GM21737 (cell line): Measurements from ENCODE around the gene MYO1F.
A peak's percentile ranks its signal among the peaks of the same experiment; 100 is the strongest.
"Not testable (repeated sequence)": the region's sequence is repeated elsewhere in the genome, so short reads cannot be mapped to it uniquely, and the experiment has no call there.

Experiments
- ATAC-seq: cut with Tn5 transposase; IDR thresholded peaks from one replicate; pipeline ENCODE4 v1.9.1; 2021; ENCODE audit warnings: mild to moderate bottlenecking, moderate library complexity; ENCODE audit not compliant: unreplicated experiment

MYO1F gene

DNA sequence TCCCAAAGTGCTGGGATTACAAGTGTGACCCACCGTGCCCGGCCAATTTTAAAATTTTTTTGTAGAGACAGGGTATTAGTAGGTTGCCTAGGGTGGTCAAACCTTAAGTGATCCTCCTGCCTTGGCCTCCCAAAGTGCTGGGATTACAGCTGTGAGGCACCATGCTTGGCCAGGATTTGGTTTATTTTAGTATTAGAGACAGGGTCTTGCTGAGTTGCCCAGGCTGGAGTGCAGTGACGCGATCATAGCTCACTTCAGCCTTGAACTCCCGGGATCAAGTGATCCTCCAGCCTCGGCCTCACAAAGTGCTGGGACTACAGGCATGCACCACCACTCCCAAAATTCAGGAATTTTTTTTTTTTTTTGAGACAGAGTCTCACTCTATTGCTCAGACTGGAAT lies 57.9 kb downstream of the MYO1F start:
- ATAC-seq: no peak

GRCh38 chr19:8518536-8518935 lies 58.7 kb downstream of the MYO1F start:
- ATAC-seq: no peak

DNA sequence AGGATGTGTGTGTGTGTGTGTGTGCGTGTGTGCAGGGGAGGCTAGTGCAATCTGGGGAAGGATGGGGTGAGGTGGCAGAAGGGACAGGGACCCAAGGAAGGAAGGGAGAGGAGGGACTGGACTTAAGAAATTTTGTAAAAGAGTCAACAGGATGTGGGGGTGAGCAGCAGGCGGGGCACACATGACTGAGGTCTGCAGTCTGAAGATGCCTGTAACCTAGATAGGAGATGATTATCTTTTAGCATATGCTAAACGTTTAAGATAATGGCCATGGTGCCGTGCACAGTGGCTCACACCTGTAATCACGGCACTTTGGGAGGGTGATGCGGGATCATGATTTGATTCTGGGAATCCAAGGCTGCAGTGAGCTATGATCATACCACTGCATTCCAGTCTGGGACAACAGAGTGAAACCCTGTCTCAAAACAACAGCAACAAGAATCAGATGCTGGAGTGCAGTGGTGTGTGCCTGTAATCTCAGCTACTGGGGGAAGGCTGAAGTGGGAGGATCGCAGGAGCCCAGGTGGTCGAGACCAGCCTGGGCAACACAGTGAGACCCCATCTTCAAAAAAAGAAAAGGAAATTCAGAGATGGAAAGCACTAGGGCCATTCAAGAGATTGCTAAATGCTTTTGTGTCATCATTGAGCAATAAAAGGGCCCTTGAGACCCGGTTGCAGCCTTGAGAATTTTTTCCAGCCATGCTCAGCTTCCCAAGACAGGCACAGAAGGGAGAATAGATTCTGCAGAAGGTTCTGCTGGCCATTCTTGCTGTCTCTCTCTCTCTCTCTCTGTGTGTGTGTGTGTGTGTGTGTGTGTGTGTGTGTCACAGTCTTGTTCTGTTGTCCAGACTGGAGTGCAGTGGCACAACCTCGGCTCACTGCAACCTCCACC lies 59.4 kb downstream of the MYO1F start:
- ATAC-seq: no peak

DNA sequence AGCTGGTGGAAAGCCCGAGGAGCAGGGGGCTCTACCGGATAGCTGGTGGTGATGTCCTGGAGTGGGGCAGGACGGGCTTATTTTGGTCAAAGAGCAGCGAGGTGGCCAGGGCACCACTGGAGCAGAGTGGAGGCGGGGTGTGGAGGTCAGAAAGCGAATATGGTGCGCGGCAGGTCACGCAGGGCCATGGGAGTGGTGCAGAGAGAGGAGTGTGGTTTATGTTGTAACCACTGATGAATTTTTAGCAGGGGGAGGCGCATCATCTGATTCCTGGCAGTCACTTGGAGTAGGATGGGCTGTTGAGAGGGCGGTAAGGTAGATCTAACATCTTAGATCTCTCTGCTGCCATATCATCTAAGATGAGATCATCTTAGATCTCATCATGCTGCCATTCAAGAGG lies 61.9 kb downstream of the MYO1F start:
- no peak for ATAC-seq

- not testable (repeated sequence) for ATAC-seq
These were observed 62.7 kb downstream of the MYO1F start for GRCh38 chr19:8514505-8515009.

DNA sequence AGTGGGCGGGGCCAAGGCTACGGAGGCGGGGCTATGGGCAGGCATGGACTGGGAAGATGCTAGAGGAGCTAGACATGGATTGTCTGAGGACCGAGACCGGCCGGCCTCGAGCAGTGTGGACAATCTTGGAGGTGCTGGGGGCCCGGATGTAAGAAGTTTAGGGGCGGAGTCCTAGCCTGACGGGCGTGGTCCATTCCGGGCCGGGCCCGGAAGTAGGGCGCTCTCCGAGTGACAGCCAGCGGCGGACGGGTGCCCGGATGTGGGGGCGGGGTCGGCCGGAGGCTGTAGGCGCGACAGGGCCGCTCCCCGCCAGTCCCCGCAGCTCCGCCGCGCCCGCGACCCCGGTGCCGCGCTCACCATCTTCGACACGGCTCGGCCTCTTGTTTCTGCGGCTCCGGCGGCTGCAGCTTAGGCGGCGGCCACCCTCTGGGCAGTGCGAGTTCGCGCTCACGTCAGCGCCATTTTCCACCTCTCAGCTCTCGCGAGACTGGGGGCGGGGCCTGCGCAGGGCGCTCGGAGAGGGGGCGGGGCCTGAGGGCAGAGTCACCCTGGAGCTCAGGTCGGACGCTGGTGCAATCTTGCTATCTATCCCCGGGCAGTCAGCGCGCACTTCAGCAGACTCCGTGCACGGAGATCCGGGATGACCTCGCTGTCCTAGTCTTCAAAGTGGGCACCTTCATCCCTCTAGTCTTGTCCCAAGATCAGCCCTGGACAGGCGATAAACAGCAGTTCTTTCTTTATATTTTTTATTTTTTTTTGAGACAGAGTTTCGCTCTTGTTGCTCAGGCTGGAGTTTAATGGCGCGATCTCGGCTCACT lies 63.3 kb downstream of the MYO1F start, which contains the start of gene ZNF414:
ZNF414 (minus strand) TSS at position 481 of the 818 bp plus-strand sequence; CDS start at position 360, 121 bp downstream.
- peak; percentile 88 for ATAC-seq

DNA sequence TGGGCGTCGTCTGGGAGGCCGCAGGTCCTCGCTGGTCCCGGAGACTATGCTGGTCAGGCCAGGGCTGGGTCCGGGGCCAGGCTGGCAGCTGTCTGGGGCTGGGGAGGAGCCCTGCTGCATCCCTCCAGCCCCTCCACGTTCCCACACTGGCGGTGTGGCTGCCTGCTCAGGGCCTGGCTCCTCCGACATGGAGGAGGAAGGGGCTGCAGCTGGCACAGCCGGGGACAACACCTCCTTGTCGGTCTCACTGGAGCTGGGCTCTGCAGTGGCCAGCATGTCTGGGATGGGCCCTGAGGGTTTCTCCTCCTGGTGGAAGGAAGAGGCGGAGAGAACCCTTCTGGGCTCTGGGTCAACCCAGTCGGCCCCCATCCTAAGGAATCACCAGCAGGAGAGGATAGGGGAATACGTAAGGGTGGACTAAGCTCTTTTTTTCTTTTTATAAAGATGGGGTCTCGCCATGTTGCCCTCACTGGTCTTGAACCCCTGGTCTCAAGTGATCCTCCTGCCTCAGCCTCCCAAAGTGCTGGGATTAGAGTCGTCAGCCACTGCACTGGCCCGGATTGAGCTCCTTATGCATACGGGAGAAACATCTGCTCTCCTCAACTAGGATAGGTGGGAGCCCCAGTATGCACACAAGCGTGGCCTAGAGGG lies 64.1 kb downstream of the MYO1F start:
- no peak for ATAC-seq

GRCh38 chr19:8512115-8512967 lies 64.9 kb downstream of the MYO1F start:
- no peak for ATAC-seq

DNA sequence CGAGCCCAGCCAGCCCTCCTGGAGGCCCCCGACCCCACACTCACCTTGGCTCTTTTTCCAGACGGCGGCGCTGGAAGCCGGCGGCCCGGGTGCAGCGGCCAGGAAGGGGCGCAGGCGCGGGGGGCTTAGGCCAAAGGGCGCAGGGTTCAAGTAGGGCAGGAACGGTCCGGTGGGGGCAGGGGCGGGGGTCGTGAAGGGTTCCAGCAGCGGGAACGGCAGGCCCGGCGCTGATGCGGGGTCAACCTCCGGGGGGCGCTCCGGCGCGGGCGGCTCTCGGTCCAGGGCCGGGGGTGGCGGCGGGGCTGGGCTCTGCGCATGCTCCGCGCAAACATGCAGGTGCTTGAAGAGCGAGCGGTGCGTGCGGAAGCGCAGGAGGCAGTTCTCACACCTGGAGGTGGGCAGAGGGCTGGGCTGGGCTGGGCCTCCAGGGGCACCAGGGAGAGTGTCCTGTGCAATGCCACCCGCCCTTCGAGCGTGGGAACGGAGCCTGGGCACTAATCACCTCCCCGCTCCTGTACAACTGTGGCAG lies 65.6 kb downstream of the MYO1F start:
- ATAC-seq: no peak

DNA sequence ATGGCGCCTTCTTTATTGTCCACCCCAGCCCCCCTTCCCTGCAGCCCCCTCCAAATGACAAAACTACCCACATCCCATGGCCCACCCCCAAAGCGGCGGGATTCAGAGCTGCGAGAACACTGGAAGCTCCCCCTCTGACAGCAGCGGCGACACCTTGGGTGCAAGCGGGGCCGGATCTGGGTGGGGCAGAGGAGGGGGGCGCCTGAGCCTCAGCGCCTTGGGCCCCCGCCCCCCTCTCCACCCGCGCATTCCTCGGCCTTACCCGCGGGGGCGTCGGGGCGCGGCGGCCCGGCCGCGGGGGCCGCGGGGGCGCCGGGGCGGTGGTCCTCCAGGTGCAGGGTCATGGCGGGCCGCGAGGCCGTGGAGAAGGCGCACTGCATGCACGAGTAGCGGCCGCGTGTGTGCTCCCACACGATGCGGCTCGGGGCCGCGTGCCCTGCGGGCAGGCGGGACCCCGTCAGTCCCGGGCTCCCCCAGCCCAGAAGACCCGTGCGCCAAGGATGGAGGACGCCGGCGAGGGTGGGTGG lies 66.6 kb downstream of the MYO1F start:
- ATAC-seq: no peak

GRCh38 chr19:8506402-8506957 lies 70.8 kb downstream of the MYO1F start:
- ATAC-seq: no peak

- ATAC-seq: no peak
These were observed 71.4 kb downstream of the MYO1F start for GRCh38 chr19:8505680-8506401.

- no peak for ATAC-seq
These were observed 72.3 kb downstream of the MYO1F start for GRCh38 chr19:8504919-8505318.

- ATAC-seq: no peak
These were observed 73.1 kb downstream of the MYO1F start for GRCh38 chr19:8504171-8504570.

GRCh38 chr19:8503510-8503909 lies 73.7 kb downstream of the MYO1F start:
- ATAC-seq: no peak

- no peak for ATAC-seq
These were observed 75.3 kb downstream of the MYO1F start for GRCh38 chr19:8501981-8502380.

DNA sequence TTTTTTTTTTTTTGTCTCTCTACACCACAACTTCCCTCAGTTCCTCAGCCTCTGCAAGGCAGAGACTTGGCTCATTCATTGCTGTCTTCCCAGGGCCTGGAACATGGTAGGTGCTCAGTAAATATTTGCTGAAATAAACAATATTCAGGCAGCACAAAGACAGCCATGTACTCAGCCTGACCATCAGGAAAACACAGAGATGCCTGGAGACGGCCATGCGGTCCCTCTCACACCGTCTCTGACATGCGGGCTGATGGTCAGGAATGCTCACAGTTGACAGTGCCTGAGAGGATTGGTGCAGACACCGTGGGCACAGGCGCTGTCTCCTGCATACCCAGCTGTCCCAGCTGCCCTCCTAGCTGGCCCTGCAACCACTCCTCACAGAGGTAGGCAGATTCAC lies 75.7 kb downstream of the MYO1F start:
- ATAC-seq: no peak

DNA sequence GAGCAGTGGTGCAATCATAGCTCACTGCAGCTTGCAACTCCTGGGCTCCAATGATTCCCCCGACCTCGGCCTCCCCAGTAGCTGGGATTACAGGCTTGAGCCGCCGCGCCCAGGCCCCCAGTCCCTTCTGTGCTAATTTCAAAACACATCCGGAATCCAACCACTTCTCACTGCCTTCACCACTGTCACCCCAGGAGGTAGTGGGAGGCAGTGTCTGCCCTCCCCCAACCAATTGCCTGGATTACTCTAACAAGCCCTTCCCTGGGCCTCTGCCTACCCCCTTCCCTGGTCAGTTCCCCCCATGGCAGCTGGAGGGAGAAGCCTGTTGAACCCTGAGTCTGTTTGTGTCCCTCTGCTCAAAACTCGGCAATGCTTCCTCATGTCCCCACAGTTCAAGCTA lies 77.1 kb downstream of the MYO1F start:
- ATAC-seq: no peak
